GM19438 (cell line): ENCODE measurements around the gene DSTYK.
"Not testable (repeated sequence)": the region's sequence is repeated elsewhere in the genome, so short reads cannot be mapped to it uniquely, and the experiment has no call there.

Experiments
- ATAC-seq: cut with Tn5 transposase; IDR thresholded peaks from one replicate; pipeline ENCODE4 v1.9.1; 2021; ENCODE audit warnings: low read depth; ENCODE audit not compliant: unreplicated experiment

DSTYK gene

GRCh38 chr1:205241366-205242030 is 30.0 kb upstream of the DSTYK start:
- ATAC-seq: no peak

GRCh38 chr1:205240569-205240968 is 29.1 kb upstream of the DSTYK start:
- no peak for ATAC-seq

GRCh38 chr1:205240118-205240517 is 28.6 kb upstream of the DSTYK start:
- ATAC-seq: no peak

GRCh38 chr1:205239078-205239477 is 27.6 kb upstream of the DSTYK start:
- no peak for ATAC-seq

- no peak for ATAC-seq
Observed at GRCh38 chr1:205237526-205238484, 26.3 kb upstream of the DSTYK start.

GRCh38 chr1:205236951-205237475 is 25.5 kb upstream of the DSTYK start:
- no peak for ATAC-seq

GRCh38 chr1:205236526-205236925 is 25.0 kb upstream of the DSTYK start:
- no peak for ATAC-seq

- ATAC-seq: no peak
Observed at GRCh38 chr1:205235951-205236350, 24.4 kb upstream of the DSTYK start.

- not testable (repeated sequence) for ATAC-seq
Observed at GRCh38 chr1:205233986-205234385, 22.5 kb upstream of the DSTYK start.

- ATAC-seq: no peak
Observed at GRCh38 chr1:205232945-205233397, 21.5 kb upstream of the DSTYK start.

- ATAC-seq: no peak
Observed at GRCh38 chr1:205232127-205232820, 20.8 kb upstream of the DSTYK start.

GRCh38 chr1:205230982-205231381 is 19.5 kb upstream of the DSTYK start:
- no peak for ATAC-seq

- no peak for ATAC-seq
Observed at GRCh38 chr1:205229916-205230700, 18.6 kb upstream of the DSTYK start.

GRCh38 chr1:205229399-205229871 is 17.9 kb upstream of the DSTYK start:
- no peak for ATAC-seq

- peak; percentile 25 for ATAC-seq
Observed at GRCh38 chr1:205228093-205228521, 16.6 kb upstream of the DSTYK start.

GRCh38 chr1:205227584-205228013 is 16.1 kb upstream of the DSTYK start, which contains the start of gene TMCC2:
TSS of gene TMCC2 (plus strand) at chr1:205227946. CDS start at chr1:205228565, 619 bp downstream.
- ATAC-seq: peak; percentile 95

GRCh38 chr1:205226868-205227583 is 15.5 kb upstream of the DSTYK start:
- ATAC-seq: no peak

GRCh38 chr1:205225901-205226765 is 14.6 kb upstream of the DSTYK start:
- ATAC-seq: no peak
